Esophagus muscularis mucosa (tissue), 3 donors: ENCODE measurements around the gene KRT9.

Source experiments
- CTCF ChIP-seq, 3 experiments: fragments of 200-600 bp in 2 of 3; fragments of 450-650 bp in 1 of 3; sonication (generic) in 2 of 3; IDR thresholded peaks; one replicate each; pipeline ENCODE4 v1.5.1; 2017 to 2019; ENCODE audit warnings: antibody characterized with exemption in 3 of 3, mild to moderate bottlenecking in 2 of 3, moderate library complexity in 1 of 3
- POLR2AphosphoS5 ChIP-seq, 2 donors: sonication (generic); formaldehyde crosslinking; IDR thresholded peaks; one replicate each; pipeline ENCODE4 v1.6.1; 2017; ENCODE audit warnings: antibody characterized with exemption in 2 of 2

- TF ChIP-seq POLR2AphosphoS5 (IDR thresholded peaks at IDR 0.05) (no peak), CTCF (IDR thresholded peaks at IDR 0.05) (no peak)
These were observed 42.4 kb downstream of the KRT9 start for GRCh38 chr17:41529491-41529915.
